Spleen (tissue), 7 donors: ENCODE data around the gene TSPO.

Source experiments
- CTCF ChIP-seq, 11 experiments: fragments of 200-600 bp in 7 of 11; fragments of 450-650 bp in 4 of 11; sonication (generic) in 4 of 11; IDR thresholded peaks in 8 of 11; conservative IDR thresholded peaks in 3 of 11; 1 replicate in 7 of 11; 2 replicates in 4 of 11; pipeline versions ENCODE4 v1.4.0 to v1.8.0; 2016 to 2021; ENCODE audit warnings: antibody characterized with exemption in 11 of 11, inconsistent platforms in 4 of 11, mild to moderate bottlenecking in 1 of 11
- POLR2A ChIP-seq, 3 donors: fragments of 450-650 bp; IDR thresholded peaks; one replicate each; pipeline ENCODE4 v1.5.1; 2017; ENCODE audit warnings: antibody characterized with exemption in 3 of 3, mild to moderate bottlenecking in 1 of 3
- donor health status: DM: no; HTN: no; CAD: no; lungs with moderate emphysema.
- donor health status: DM: no; HTN: no; CAD: no.
- donor health status: DM: no; HTN: no; CAD: no.

- TF ChIP-seq CTCF (IDR thresholded peaks at IDR 0.05 in 8 of 11, conservative IDR thresholded peaks at IDR 0.05 in 3 of 11) (no peak), POLR2A (IDR thresholded peaks at IDR 0.05) (no peak)
Measured at GRCh38 chr22:43171019-43171491, 19.7 kb downstream of the TSPO start.
